CD1c-positive myeloid dendritic cell (primary cell): ENCODE data around the gene INPP5J.
"Not testable (repeated sequence)": the region's sequence is repeated elsewhere in the genome, so short reads cannot be mapped to it uniquely, and the experiment has no call there.

ENCODE experiments used
- DNase-seq: peaks from one replicate; pipeline ENCODE4 v3.0.0-alpha.2; 2016; ENCODE audit errors: extremely low spot score

INPP5J gene, protein sequence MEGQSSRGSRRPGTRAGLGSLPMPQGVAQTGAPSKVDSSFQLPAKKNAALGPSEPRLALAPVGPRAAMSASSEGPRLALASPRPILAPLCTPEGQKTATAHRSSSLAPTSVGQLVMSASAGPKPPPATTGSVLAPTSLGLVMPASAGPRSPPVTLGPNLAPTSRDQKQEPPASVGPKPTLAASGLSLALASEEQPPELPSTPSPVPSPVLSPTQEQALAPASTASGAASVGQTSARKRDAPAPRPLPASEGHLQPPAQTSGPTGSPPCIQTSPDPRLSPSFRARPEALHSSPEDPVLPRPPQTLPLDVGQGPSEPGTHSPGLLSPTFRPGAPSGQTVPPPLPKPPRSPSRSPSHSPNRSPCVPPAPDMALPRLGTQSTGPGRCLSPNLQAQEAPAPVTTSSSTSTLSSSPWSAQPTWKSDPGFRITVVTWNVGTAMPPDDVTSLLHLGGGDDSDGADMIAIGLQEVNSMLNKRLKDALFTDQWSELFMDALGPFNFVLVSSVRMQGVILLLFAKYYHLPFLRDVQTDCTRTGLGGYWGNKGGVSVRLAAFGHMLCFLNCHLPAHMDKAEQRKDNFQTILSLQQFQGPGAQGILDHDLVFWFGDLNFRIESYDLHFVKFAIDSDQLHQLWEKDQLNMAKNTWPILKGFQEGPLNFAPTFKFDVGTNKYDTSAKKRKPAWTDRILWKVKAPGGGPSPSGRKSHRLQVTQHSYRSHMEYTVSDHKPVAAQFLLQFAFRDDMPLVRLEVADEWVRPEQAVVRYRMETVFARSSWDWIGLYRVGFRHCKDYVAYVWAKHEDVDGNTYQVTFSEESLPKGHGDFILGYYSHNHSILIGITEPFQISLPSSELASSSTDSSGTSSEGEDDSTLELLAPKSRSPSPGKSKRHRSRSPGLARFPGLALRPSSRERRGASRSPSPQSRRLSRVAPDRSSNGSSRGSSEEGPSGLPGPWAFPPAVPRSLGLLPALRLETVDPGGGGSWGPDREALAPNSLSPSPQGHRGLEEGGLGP

GRCh38 chr22:31122532-31123291, at the start of gene INPP5J:
TSS of gene INPP5J (plus strand) at chr22:31122966. CDS start at chr22:31123015, 49 bp downstream.
- DNase-seq, result no peak

DNA sequence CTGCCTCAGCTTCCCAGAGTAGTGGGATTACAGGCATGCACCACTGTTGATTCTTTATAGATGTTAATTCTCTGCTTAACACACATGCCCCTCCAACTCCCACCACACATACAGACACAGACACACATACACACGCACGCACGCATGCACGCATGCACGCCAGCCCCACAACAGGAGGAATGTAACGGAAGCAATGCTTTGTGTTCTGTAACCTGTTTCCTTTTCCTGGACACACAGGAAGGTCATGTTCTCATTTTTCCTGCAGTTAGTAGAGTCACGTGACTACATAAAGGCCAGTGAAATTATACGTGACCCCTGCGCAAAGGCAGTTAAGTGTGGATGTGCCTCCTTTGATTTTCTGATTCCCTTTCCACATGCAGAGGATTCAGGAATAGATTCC, 49.6 kb upstream of the INPP5J start:
- not testable (repeated sequence) for DNase-seq

DNA sequence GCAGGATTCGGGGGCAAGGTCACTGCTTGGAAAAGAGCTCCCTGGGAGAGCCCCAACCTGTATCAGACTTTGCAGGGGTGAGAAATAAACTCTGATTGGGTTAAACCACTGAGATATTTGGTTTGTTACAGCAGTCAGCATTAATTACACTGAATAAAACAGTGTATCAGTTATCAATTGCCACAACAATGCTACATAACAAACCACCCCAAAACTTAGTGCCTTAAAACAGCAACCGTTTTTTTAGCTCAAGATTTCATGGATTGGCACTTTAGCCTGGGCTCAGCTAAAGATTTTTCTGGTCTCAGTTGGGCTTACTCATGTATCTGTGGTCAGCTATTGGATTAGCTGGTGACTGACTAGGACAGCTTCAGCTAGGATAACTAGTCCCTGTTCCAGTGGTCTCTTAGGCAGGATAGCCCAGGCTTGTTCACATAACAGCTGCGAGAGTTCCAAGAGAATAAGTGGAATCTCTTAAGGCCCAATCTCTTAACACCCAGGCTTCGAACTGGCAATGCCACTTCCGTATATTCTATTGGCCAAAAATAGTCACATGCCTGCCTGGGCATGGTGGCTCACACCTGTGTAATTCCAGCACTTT, 49.1 kb upstream of the INPP5J start:
- DNase-seq, result not testable (repeated sequence)

DNA sequence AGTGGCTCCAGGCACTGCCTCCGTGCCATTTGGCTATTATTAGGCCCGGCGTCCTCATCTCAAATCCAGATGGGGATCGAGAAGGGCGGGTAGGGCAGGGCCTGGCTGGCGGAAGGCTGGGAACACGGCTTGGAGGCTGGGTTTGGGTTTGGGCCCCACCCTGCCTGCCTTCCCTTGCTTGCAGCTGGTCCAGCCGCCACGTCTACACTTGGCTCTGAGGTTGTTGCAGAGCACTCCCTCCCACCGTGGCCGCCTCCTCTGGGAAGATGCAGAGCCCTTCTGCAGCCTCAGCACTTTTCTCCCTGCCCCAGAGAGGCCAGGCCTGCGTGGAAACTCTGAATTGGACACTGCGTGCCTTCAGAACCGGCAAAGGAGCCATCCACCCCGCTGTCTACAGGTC, 46.8 kb upstream of the INPP5J start:
- no peak for DNase-seq

GRCh38 chr22:31077681-31078080, 45.1 kb upstream of the INPP5J start:
- DNase-seq, result no peak

- DNase-seq, result not testable (repeated sequence)
Measured at GRCh38 chr22:31078389-31078788, 44.4 kb upstream of the INPP5J start.

- DNase-seq, result no peak
Measured at GRCh38 chr22:31079095-31079642, 43.6 kb upstream of the INPP5J start.

DNA sequence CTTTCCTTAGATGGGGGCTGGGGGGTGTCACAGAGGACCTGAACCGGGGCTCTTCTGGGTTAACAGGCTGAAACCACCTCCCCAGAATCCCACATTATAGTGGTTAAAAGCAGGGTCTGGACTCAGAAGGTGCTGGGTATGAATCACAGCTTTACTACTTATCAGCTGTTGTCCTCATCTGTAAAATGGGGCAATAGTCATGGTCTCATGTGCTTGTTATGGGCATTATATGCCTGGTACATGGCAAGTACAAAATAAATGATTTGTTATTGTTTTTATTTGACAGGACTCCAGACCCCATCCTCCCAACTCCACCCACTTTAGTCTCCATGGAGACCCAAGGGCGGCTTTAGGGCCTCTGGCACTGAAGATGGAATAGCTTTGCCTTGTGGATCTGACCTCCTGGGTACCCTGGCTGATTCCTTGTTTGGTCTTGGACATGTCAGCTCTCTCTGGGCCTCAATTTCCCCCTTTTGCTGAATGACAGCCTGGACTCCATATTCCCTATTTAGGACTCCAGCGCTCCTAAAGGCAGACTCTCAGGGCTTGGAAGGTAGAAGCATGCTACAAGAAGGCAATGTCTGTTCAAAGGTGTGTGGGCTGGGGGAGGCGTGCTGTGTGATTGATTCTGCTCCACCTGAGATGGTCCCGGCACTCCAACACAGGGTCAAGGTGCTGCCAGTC, 42.5 kb upstream of the INPP5J start:
- no peak for DNase-seq

- peak; percentile 89 for DNase-seq
Measured at GRCh38 chr22:31080848-31081649, 41.7 kb upstream of the INPP5J start, which contains the start of gene SMTN. TSS of gene SMTN (plus strand) at chr22:31081318. CDS start at chr22:31083259, 1,941 bp downstream.

DNA sequence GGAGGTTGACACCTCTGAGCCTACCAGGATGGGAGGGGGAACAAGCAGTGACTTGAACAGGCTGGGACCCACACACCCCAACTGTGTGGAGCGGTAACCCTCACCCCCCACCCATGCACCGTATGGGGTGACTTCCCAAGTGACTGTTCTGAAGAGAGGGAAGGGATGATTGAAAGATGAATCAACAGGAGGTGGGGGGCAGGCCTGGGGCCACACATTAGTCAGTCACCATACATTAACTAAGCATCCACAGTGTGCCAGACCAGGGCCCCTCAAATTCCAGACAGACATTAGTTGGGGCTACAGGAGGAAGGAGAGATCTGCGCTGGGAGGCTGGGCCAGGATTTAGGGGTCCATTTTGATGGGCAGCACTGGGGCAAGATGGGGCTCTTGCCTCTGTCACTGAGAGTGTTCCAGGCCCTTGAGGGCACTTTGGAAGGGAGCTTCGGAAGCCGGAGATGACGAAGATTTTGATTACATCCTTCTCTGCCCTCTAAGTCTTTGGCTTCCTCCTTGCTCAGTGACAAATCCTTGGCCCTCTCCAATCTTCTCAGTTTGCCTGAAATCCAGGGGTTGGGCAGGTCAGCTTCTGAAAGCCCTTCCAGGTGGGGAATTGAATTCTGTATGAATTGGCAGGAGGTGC, 40.7 kb upstream of the INPP5J start:
- DNase-seq, result no peak

DNA sequence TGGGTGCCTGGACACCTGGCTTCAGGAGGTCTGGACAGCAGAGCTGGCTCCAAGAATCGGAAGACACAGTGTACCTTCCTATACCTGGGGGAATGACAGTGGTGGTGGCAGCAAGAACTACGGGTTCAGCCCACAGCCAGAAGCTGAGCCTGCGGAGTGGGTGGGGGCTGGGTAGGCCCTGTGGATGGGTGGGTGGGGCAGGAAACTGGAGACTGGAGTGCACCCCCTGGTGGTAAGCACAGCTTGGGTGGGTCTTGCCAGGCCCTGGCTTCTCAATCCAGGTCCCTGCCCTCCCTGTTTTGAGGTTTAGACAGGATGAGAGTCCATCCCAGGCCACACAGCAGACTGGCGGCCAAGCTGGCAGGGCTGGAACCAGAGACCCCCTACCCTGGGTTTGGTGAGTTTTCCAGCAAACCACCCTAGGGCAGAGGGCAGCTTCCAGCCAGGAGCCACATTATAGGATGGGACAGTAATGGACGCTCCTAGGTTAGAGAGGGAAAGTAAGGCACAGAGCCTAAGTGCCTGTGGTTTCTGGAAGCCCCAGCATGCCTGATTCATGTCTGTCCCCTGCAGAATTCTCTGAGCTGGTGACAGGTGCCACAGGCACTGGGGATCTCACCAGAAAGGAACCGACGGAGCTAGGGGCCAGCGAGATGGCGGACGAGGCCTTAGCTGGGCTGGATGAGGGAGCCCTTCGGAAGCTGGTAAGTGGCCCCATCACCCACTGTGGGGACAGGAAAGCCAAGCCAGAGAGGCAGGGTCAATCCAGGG, 40.0 kb upstream of the INPP5J start:
- peak; percentile 14 for DNase-seq

DNA sequence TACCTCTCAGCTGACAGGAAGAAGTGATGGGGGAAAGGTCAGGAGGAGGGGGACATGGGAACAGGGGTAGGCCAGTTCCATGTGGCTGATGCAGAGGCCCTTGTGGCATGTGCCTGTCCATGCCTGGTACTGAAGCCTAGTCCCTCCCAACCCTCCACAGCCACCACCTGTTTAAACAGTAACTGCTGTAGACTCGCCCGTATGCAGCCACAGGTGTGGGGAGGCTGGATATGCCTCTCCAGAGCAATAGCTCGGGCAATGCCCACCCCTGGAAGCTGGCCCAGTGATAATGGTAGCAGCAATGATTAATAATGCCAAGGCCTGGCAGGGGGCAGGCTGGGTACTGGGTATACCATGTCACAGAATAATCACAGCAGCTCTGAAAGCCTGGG, 39.4 kb upstream of the INPP5J start:
- DNase-seq, result no peak

- DNase-seq, result peak; percentile 10
Measured at GRCh38 chr22:31083923-31084810, 38.6 kb upstream of the INPP5J start.

- DNase-seq, result peak; percentile 93
Measured at GRCh38 chr22:31084811-31085492, 37.8 kb upstream of the INPP5J start.

- DNase-seq, result peak; percentile 63
Measured at GRCh38 chr22:31085493-31085824, 37.3 kb upstream of the INPP5J start.

DNA sequence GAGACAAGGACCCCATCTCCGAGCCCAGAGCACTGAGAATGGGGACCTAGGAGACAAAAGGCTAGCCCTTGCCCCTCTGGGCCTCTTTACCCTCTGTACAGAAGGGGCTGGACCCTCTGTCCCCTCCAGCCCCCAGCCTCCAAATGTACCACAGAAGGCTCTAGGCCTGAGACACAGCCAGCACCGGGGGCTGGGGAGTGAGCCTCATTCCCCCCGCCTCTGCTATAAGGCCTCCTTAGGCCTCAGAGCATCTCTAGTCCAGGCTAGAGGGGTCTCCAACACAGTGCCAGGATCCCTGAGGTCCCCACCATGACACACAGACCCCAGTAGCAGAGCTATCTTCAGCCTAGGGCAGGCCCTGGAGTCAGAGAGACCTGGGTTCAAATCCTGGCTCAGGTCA, 36.8 kb upstream of the INPP5J start:
- DNase-seq, result no peak
